Measurements from ENCODE around the gene TPO. TPM values are rescaled to one million over a fixed set of nuclear protein-coding genes. Genes with fewer than 3 reads are reported as not detected.
A peak's percentile ranks its signal among the peaks of the same experiment; 100 is the strongest.

TPO gene
- total RNA-seq, 1 donor from 2014 or later = 52.5 TPM

DNA sequence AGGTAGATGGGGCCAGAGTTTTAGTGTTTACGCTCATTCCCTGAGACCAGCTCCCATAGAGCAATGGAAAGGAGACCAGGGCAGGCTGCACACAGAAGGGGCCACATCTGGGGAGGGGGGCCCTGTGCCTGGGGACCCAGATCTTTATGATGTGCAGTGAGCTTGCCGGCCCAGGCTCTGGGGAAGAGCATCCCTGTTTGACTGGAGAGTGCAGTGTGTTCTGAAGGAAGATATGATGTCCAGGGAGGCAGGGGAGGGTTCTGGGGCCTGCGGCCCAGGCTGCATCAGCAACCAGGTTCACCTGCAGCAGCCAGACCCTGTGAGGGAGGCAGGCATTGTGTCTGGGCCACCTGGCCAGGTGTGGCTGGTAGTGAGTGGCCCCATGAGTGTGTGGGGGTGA, 13.8 kb downstream of the TPO start:
- Histone ChIP-seq H3K9me3 (no peaks in the 10 kb centered on the region), H3K4me3 (no peak overlapping the region), H3K27me3 (no peaks in the 10 kb centered on the region), H3K36me3 (no peaks in the 10 kb centered on the region), H3K4me1 (no peaks in the 10 kb centered on the region), H3K27ac (no peak overlapping the region)
- TF ChIP-seq, protein P1, sequence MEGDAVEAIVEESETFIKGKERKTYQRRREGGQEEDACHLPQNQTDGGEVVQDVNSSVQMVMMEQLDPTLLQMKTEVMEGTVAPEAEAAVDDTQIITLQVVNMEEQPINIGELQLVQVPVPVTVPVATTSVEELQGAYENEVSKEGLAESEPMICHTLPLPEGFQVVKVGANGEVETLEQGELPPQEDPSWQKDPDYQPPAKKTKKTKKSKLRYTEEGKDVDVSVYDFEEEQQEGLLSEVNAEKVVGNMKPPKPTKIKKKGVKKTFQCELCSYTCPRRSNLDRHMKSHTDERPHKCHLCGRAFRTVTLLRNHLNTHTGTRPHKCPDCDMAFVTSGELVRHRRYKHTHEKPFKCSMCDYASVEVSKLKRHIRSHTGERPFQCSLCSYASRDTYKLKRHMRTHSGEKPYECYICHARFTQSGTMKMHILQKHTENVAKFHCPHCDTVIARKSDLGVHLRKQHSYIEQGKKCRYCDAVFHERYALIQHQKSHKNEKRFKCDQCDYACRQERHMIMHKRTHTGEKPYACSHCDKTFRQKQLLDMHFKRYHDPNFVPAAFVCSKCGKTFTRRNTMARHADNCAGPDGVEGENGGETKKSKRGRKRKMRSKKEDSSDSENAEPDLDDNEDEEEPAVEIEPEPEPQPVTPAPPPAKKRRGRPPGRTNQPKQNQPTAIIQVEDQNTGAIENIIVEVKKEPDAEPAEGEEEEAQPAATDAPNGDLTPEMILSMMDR (IDR thresholded peaks at IDR 0.05) = no peak
- intact Hi-C loops (cut with DNase I) = no loop called here
- DNase-seq (ENCODE audit: low spot score in 2 of 2) = peak in 1 of 2 donors; percentile 47

DNA sequence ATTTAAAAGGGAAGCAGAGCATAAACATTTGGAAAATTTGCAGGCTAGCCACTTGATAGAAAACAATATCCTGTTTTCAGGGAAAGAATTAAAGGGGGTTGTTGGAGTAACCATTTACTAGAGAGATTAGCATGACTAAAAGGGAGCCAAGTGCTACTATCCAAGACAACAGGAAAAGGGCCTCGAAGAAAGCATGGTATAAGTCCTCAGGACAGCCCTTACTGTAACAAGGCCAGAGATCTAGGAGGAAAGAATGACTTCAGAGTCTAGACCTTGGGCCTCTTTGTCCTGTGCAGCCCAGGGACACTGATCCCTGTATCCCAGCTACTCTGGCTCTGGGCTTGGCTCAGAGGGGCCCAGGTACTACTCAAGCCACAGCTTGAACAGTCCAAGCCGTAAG, 16.6 kb downstream of the TPO start:
- no peaks in the 10 kb centered on the region for H3K9me3 ChIP-seq
- H3K36me3 ChIP-seq = no peaks in the 10 kb centered on the region
- DNase-seq (ENCODE audit: low spot score in 2 of 2) = no peak
- H3K27me3 ChIP-seq = no peaks in the 10 kb centered on the region
- no peak overlapping the region for H3K27ac ChIP-seq
- H3K4me1 ChIP-seq = no peaks in the 10 kb centered on the region
- H3K4me3 ChIP-seq = no peak overlapping the region
- TF ChIP-seq, protein P1 (IDR thresholded peaks at IDR 0.05) = no peak
- intact Hi-C loops (cut with DNase I) = no loop called here

DNA sequence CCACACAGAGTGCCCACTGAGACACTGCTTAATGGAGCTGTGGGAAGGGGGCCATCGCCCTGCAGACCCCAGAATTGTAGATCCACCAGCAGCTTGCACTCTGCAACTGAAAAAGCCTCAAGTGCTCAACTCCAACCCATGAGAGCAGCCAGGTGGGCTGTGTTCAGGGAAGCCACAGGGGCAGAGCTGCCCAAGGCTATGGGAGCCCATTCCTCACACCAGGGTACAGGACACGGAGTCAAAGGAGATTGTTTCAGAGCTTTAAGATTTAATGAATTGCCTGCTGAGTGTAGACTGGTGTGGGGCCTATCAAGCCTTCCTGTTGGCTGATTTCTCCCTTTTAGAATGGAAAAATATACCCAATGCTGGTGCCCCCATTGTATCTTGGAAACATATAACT, 17.2 kb downstream of the TPO start:
- DNase-seq (ENCODE audit: low spot score in 2 of 2) = no peak
- Histone ChIP-seq H3K36me3 (no peaks in the 10 kb centered on the region), H3K4me1 (no peaks in the 10 kb centered on the region), H3K27me3 (no peaks in the 10 kb centered on the region), H3K27ac (no peak overlapping the region), H3K4me3 (no peak overlapping the region), H3K9me3 (no peaks in the 10 kb centered on the region)
- TF ChIP-seq, protein P1 (IDR thresholded peaks at IDR 0.05) = no peak
- intact Hi-C loops (cut with DNase I) = no loop called here

DNA sequence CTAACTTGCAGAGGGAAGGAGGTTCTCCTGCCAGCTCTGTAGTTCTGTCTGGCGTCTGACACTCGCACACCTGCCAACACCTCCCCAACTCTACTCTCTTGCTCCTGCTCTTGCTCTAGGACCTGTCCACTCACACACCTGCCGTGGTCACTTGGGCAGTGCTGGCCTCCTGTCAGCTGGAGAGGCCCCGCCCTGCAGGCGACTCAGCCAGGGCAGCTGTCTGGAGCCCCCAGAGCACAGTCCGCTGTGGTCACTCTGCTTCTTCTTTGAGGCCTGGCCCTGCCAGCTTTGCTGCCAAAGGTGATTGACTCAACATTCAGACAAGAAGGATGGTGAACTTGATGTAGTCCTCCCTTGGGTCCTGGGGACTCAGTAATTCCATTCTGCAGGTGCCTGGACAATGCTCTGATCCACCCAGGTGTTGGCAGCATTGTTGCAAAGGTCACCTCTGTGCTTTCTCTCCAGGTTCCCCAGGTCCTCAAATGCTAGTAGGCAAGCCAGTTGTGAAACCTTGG, 18.7 kb downstream of the TPO start:
- no peaks in the 10 kb centered on the region for H3K9me3 ChIP-seq
- no peaks in the 10 kb centered on the region for H3K36me3 ChIP-seq
- no peak for DNase-seq (ENCODE audit: low spot score in 2 of 2)
- H3K4me1 ChIP-seq = no peaks in the 10 kb centered on the region
- no peak overlapping the region for H3K4me3 ChIP-seq
- intact Hi-C loops (cut with DNase I) = no loop called here
- TF ChIP-seq, protein P1 (IDR thresholded peaks at IDR 0.05) = no peak
- H3K27ac ChIP-seq = no peak overlapping the region
- no peaks in the 10 kb centered on the region for H3K27me3 ChIP-seq

DNA sequence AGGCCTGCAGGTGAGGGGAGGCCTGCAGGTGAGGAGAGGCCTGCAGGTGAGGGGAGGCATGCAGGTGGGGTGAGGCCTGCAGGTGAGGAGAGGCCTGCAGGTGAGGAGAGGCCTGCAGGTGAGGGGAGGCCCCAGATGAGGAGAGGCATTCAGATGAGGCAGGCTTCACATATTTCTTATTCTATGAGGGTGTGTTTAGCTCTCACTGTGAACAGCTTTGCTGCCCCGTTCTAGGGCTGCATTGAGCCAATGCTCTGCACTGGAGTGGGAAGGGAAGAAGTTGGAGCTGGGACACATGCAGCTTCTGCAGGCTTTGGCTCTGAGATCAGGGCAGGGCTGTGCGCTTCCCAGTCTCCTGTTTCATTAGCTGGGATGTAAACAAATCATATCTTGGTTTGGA, 19.5 kb downstream of the TPO start:
- H3K27me3 ChIP-seq = no peaks in the 10 kb centered on the region
- intact Hi-C loops (cut with DNase I) = no loop called here
- H3K36me3 ChIP-seq = no peaks in the 10 kb centered on the region
- H3K4me1 ChIP-seq = no peaks in the 10 kb centered on the region
- no peak overlapping the region for H3K4me3 ChIP-seq
- H3K27ac ChIP-seq = no peak overlapping the region
- DNase-seq (ENCODE audit: low spot score in 2 of 2) = no peak
- TF ChIP-seq, protein P1 (IDR thresholded peaks at IDR 0.05) = no peak
- no peaks in the 10 kb centered on the region for H3K9me3 ChIP-seq

DNA sequence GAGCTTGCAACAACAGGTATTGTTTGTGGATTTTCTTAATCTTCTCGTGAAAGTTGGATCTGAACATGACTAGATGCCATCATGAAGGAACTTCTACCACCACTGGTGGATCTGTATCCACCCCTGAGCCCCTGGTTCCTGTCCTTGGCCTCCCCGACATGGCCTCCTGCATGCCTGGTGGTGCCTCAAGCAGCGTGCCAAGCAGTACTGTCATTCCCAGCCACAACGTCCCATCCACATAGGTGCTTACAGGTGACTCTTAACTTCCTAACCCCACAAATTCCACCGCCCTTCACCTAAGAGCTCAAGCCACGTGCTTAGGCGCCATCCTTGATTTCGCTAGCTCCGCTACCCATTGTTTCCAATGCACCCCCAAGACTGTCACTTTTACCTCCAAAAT, 23.1 kb downstream of the TPO start:
- Histone ChIP-seq H3K4me1 (no peaks in the 10 kb centered on the region), H3K36me3 (no peaks in the 10 kb centered on the region), H3K27ac (no peak overlapping the region), H3K9me3 (no peaks in the 10 kb centered on the region), H3K4me3 (no peak overlapping the region), H3K27me3 (no peaks in the 10 kb centered on the region)
- DNase-seq (ENCODE audit: low spot score in 2 of 2) = no peak
- intact Hi-C loops (cut with DNase I) = no loop called here
- TF ChIP-seq, protein P1 (IDR thresholded peaks at IDR 0.05) = no peak
